HCT116 (cell line): Measurements from ENCODE around the gene ZER1. TPM values are rescaled to one million over a fixed set of nuclear protein-coding genes. Genes with fewer than 3 reads are reported as not detected.
A peak's percentile ranks its signal among the peaks of the same experiment; 100 is the strongest.

Source experiments
- ATAC-seq: fragments of 200-7000 bp; cut with Tn5 transposase; 2 replicates; pipeline ENCODE4 v1.9.1; 2020; ENCODE audit warnings: mild to moderate bottlenecking, moderate library complexity
- BruUV-seq: library from RNA; stranded (reverse); fragments of 400-500 nt; replicated peaks from 2 replicates; lab custom pipeline; 2021; lab: Mats Ljungman, UMichigan
- CTCF ChIA-PET: fragments of 300-600 bp; sonication (Branson Sonifier 250); formaldehyde crosslinking; loops from one replicate; lab custom pipeline; 2021; ENCODE audit warnings: antibody characterized with exemption; lab: Charles Lee
- POLR2A ChIA-PET: fragments of 300-600, 350-600 bp; sonication (Branson Sonifier 250); formaldehyde crosslinking; loops from one replicate; lab custom pipeline; 2021; ENCODE audit warnings: antibody characterized with exemption; lab: Charles Lee
- RAD21 ChIA-PET, 2 experiments: fragments of 300-600 bp; sonication (Branson Sonifier 250); formaldehyde crosslinking; loops; one replicate each; lab custom pipeline; 2023; ENCODE audit warnings: low total read pairs in 2 of 2; ENCODE audit not compliant: uncharacterized antibody in 2 of 2, unreplicated experiment in 2 of 2, low non-redundant PET in 1 of 2; lab: Charles Lee
- DNase-seq: peaks from one replicate; pipeline ENCODE4 v3.0.0-alpha.2; 2010; ENCODE audit warnings: low read depth, low spot score
- H2AFZ ChIP-seq: fragments of 200-600 bp; shearing (Covaris generic), sonication (generic); 2 replicates; pipeline ENCODE4 v1.6.1; 2017; ENCODE audit warnings: low read depth, mixed run types, mixed read lengths, antibody characterized with exemption, low read length; ENCODE audit not compliant: poor library complexity, severe bottlenecking
- H3K27ac ChIP-seq: 2 replicates; pipeline ENCODE4 v1.5.1; 2012; ENCODE audit warnings: low read depth, low read length
- H3K27me3 ChIP-seq: fragments of 200-600 bp; sonication (generic); 2 replicates; pipeline ENCODE4 v1.6.1; 2016; ENCODE audit warnings: mixed run types, low read length, mixed read lengths; ENCODE audit not compliant: insufficient read depth
- H3K36me3 ChIP-seq, 2 experiments: fragments of 200-500 bp in 1 of 2; fragments of 200-600 bp in 1 of 2; sonication (Bioruptor generic) in 1 of 2; sonication (generic) in 1 of 2; 2 replicates each; pipeline versions ENCODE4 v1.5.1 to v1.6.1; 2014 to 2016; ENCODE audit warnings: low read length in 2 of 2, inconsistent platforms in 1 of 2, mixed read lengths in 1 of 2, mixed run types in 1 of 2; ENCODE audit not compliant: insufficient read depth in 2 of 2, control insufficient read depth in 1 of 2
- H3K4me1 ChIP-seq, 2 experiments: fragments of 200-600 bp in 1 of 2; sonication (generic) in 1 of 2; 2 replicates each; pipeline versions ENCODE4 v1.5.1 to v1.6.1; 2012 to 2017; ENCODE audit warnings: low read length in 2 of 2, inconsistent platforms in 1 of 2, mild to moderate bottlenecking in 1 of 2, mixed read lengths in 1 of 2, mixed run types in 1 of 2, moderate library complexity in 1 of 2; ENCODE audit not compliant: insufficient read depth in 2 of 2, control insufficient read depth in 1 of 2
- H3K4me2 ChIP-seq: fragments of 200-600 bp; sonication (generic); 2 replicates; pipeline ENCODE4 v1.6.1; 2017; ENCODE audit warnings: mixed run types, low read length, mixed read lengths
- H3K4me3 ChIP-seq, 2 experiments: fragments of 200-600 bp in 1 of 2; sonication (generic) in 1 of 2; replicated peaks in 1 of 2; 2 replicates each; pipeline ENCODE4 v1.5.1; 2011 to 2016; ENCODE audit warnings: low read length in 2 of 2, control low read depth in 1 of 2, low read depth in 1 of 2, mild to moderate bottlenecking in 1 of 2, mixed read lengths in 1 of 2, mixed run types in 1 of 2
- H3K79me2 ChIP-seq: fragments of 200-600 bp; sonication (generic); 2 replicates; pipeline ENCODE4 v1.6.1; 2017; ENCODE audit warnings: mild to moderate bottlenecking, mixed run types, low read length, moderate library complexity, mixed read lengths; ENCODE audit not compliant: insufficient read depth
- H3K9ac ChIP-seq: fragments of 200-600 bp; sonication (generic); 2 replicates; pipeline ENCODE4 v1.6.1; 2016; ENCODE audit warnings: low read length, mixed read lengths
- H3K9me2 ChIP-seq: fragments of 200-600 bp; sonication (generic), shearing (Covaris generic); 2 replicates; pipeline ENCODE4 v1.6.1; 2017; ENCODE audit warnings: mixed run types, mild to moderate bottlenecking, moderate library complexity; ENCODE audit not compliant: insufficient read depth
- H3K9me3 ChIP-seq, 2 experiments: fragments of 200-500 bp in 1 of 2; fragments of 200-600 bp in 1 of 2; sonication (Bioruptor generic) in 1 of 2; sonication (generic) in 1 of 2; 2 replicates each; pipeline ENCODE4 v1.6.1; 2014 to 2017; ENCODE audit warnings: low read length in 2 of 2, mixed read lengths in 2 of 2, inconsistent platforms in 1 of 2, low read depth in 1 of 2, mild to moderate bottlenecking in 1 of 2, mixed run types in 1 of 2, moderate library complexity in 1 of 2; ENCODE audit not compliant: control insufficient read depth in 1 of 2, insufficient read depth in 1 of 2
- H4K20me1 ChIP-seq: fragments of 200-600 bp; sonication (generic), shearing (Covaris generic); 2 replicates; pipeline ENCODE4 v1.6.1; 2017; ENCODE audit warnings: mixed run types, mild to moderate bottlenecking, moderate library complexity; ENCODE audit not compliant: insufficient read depth
- CEBPB ChIP-seq: IDR thresholded peaks from 2 replicates; pipeline ENCODE4 v1.6.1; 2012; ENCODE audit warnings: low read depth
- EGR1 ChIP-seq: IDR thresholded peaks from 2 replicates; pipeline ENCODE4 v1.6.1; 2012; ENCODE audit warnings: low read depth
- ELF1 ChIP-seq: IDR thresholded peaks from 2 replicates; pipeline ENCODE4 v1.6.1; 2012; ENCODE audit warnings: low read depth, borderline replicate concordance
- EZH2phosphoT487 ChIP-seq: fragments of 200-600 bp; IDR thresholded peaks from 2 replicates; pipeline ENCODE4 v1.6.1; 2018; ENCODE audit warnings: antibody characterized with exemption, borderline replicate concordance
- FOSL1 ChIP-seq: IDR thresholded peaks from 2 replicates; pipeline ENCODE4 v1.6.1; 2012; ENCODE audit warnings: low read depth
- JUND ChIP-seq: IDR thresholded peaks from 2 replicates; pipeline ENCODE4 v1.6.1; 2012
- POLR2A ChIP-seq: IDR thresholded peaks from 2 replicates; pipeline ENCODE4 v1.7.0; 2011; ENCODE audit warnings: borderline replicate concordance; ENCODE audit not compliant: insufficient read depth, insufficient read length; ENCODE audit errors: extremely low read depth
- POLR2AphosphoS5 ChIP-seq: IDR thresholded peaks from 2 replicates; pipeline ENCODE4 v1.6.1; 2011; ENCODE audit warnings: mild to moderate bottlenecking, low read depth, low read length, moderate library complexity
- RAD21 ChIP-seq: IDR thresholded peaks from 2 replicates; pipeline ENCODE4 v1.6.1; 2012; ENCODE audit warnings: low read depth, mild to moderate bottlenecking
- SIN3A ChIP-seq: IDR thresholded peaks from 2 replicates; pipeline ENCODE4 v1.6.1; 2012; ENCODE audit warnings: low read depth
- SP1 ChIP-seq: IDR thresholded peaks from 2 replicates; pipeline ENCODE4 v1.6.1; 2012; ENCODE audit warnings: low read depth
- SRF ChIP-seq: IDR thresholded peaks from 2 replicates; pipeline ENCODE4 v1.6.1; 2012; ENCODE audit warnings: low read depth
- TCF7L2 ChIP-seq: IDR thresholded peaks from 2 replicates; pipeline ENCODE4 v1.7.0; 2011; ENCODE audit warnings: borderline replicate concordance, inconsistent platforms; ENCODE audit not compliant: insufficient read depth, insufficient read length; ENCODE audit errors: extremely low read depth
- ZNF274 ChIP-seq: fragments of 200-500 bp; sonication (Bioruptor generic); IDR thresholded peaks from 2 replicates; pipeline ENCODE4 v1.6.1; 2014; ENCODE audit warnings: mild to moderate bottlenecking, low read depth, low read length, inconsistent platforms
- intact Hi-C: fragments of 100-400 bp; cut with micrococcal nuclease; formaldehyde crosslinking; loops from 2 replicates; pipeline ENCODE4 v1.10.0; 2022
- total RNA-seq: library from RNA; stranded (reverse); gene quantifications from one replicate; pipeline ENCODE4 v1.2.1, GENCODE V29; 2021; ENCODE audit not compliant: unreplicated experiment
- TF ChIP-seq, protein P1 (sequence below): IDR thresholded peaks from 2 replicates; pipeline ENCODE4 v1.6.1; 2011; ENCODE audit warnings: mild to moderate bottlenecking, low read length, moderate library complexity; ENCODE audit not compliant: insufficient replicate concordance; ENCODE audit errors: extremely low read depth
- TF ChIP-seq, protein P2 (sequence below), 3 experiments: fragments of 200-600 bp in 1 of 3; sonication (generic) in 1 of 3; IDR thresholded peaks in 2 of 3; conservative IDR thresholded peaks in 1 of 3; 2 replicates each; pipeline ENCODE4 v1.5.1; 2012 to 2017; ENCODE audit warnings: low read depth in 2 of 3, low read length in 2 of 3, antibody characterized with exemption in 1 of 3, borderline replicate concordance in 1 of 3, control low read depth in 1 of 3, mild to moderate bottlenecking in 1 of 3, mixed read lengths in 1 of 3, mixed run types in 1 of 3, moderate library complexity in 1 of 3; ENCODE audit not compliant: insufficient read depth in 1 of 3
- TF ChIP-seq, protein P3 (sequence below): IDR thresholded peaks from 2 replicates; pipeline ENCODE4 v1.6.1; 2012
- TF ChIP-seq, protein P4 (sequence below): IDR thresholded peaks from 2 replicates; pipeline ENCODE4 v1.6.1; 2012; ENCODE audit warnings: low read depth

ZER1 gene
- total RNA-seq, 1 experiment from 2014 or later, result 18.0 TPM

DNA sequence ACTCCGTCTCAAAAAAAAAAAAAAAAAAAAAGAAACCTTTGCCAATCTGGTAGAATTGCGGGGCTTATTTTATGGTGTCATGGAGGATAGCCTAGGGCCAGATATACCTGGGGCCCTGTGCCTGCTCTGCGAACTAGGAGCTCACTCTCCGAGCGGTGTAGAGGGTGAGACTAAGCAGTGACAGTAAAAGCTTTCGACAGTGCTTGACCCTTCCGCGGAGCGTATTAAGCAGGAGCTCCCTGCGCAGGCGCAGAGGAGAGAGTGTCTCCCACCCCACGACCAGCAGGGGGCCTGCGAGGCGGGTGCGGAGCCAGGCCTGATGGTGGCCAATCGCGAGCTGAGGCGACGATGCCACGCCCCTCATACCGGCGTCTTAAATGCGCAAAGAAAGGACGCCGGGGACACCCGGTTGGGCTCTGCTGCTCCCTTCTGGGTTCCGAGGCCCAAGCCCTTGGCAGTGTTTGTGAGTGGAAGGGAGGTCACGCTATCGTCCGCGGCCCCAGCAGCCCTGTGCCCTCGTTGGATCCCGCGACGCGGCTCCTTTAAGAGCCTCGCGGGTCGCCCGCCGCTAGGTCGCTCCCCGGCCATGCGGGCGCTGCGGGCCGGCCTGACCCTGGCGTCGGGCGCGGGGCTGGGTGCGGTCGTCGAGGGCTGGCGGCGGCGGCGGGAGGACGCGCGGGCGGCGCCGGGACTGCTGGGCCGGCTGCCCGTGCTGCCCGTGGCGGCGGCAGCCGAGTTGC is 46.5 kb upstream of the ZER1 start, which contains the start of gene ENDOG:
Gene ENDOG, plus strand, starts transcription at position 402 of the 740 bp plus-strand sequence. Its CDS starts 185 bp downstream, at position 587.
- ATAC-seq (peak; percentile 82), DNase-seq (peak; percentile 93)
- CTCF ChIA-PET, result interaction anchor here (0.6 to 2.0 kb wide), 18 partner anchors 8 to 564 kb away, joined by 3 to 23 read pairs (median 4); partner anchors contain the start of genes SPOUT1 and ZDHHC12
- Histone ChIP-seq H4K20me1 (no peaks in the 10 kb centered on the region), H3K36me3 (peaks cover 8 to 14% of the 10 kb centered on the region in 2 experiments; a peak in 3 of 4 replicates), H3K79me2 (no peaks in the 10 kb centered on the region), H3K27ac (peak within 1 kb of the TSS; percentile 85), H3K9me3 (no peaks in the 10 kb centered on the region), H3K27me3 (no peaks in the 10 kb centered on the region), H3K9me2 (no peaks in the 10 kb centered on the region), H3K9ac (peak within 1 kb of the TSS; percentile 73), H3K4me2 (peak within 1 kb of the TSS; percentile 97), H2AFZ (peak within 1 kb of the TSS; percentile 95), H3K4me1 (peaks cover 12 to 23% of the 10 kb centered on the region in 2 experiments; a peak in 3 of 4 replicates), H3K4me3 (peak within 1 kb of the TSS; percentile 54 to 71)
- RAD21 ChIA-PET, result interaction anchor here (0.7 to 1.5 kb wide), 5 partner anchors 11 to 109 kb away, joined by 3 to 4 read pairs (median 3); partner anchors contain the start of gene SPOUT1 (in 1 of the 2)
- intact Hi-C loops, result no loop called here
- POLR2A ChIA-PET, result interaction anchor here (0.6 to 1.3 kb wide), 6 partner anchors 12 to 736 kb away, joined by 3 to 9 read pairs (median 4); partner anchors contain the start of gene SPOUT1
- no TSS peak for BruUV-seq
- TF ChIP-seq CEBPB, result no peak
- TF ChIP-seq, protein P1, sequence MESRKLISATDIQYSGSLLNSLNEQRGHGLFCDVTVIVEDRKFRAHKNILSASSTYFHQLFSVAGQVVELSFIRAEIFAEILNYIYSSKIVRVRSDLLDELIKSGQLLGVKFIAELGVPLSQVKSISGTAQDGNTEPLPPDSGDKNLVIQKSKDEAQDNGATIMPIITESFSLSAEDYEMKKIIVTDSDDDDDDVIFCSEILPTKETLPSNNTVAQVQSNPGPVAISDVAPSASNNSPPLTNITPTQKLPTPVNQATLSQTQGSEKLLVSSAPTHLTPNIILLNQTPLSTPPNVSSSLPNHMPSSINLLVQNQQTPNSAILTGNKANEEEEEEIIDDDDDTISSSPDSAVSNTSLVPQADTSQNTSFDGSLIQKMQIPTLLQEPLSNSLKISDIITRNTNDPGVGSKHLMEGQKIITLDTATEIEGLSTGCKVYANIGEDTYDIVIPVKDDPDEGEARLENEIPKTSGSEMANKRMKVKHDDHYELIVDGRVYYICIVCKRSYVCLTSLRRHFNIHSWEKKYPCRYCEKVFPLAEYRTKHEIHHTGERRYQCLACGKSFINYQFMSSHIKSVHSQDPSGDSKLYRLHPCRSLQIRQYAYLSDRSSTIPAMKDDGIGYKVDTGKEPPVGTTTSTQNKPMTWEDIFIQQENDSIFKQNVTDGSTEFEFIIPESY, result no peak
- no peak for TF ChIP-seq ZNF274
- TF ChIP-seq TCF7L2, result peak; percentile 39
- TF ChIP-seq, protein P2, sequence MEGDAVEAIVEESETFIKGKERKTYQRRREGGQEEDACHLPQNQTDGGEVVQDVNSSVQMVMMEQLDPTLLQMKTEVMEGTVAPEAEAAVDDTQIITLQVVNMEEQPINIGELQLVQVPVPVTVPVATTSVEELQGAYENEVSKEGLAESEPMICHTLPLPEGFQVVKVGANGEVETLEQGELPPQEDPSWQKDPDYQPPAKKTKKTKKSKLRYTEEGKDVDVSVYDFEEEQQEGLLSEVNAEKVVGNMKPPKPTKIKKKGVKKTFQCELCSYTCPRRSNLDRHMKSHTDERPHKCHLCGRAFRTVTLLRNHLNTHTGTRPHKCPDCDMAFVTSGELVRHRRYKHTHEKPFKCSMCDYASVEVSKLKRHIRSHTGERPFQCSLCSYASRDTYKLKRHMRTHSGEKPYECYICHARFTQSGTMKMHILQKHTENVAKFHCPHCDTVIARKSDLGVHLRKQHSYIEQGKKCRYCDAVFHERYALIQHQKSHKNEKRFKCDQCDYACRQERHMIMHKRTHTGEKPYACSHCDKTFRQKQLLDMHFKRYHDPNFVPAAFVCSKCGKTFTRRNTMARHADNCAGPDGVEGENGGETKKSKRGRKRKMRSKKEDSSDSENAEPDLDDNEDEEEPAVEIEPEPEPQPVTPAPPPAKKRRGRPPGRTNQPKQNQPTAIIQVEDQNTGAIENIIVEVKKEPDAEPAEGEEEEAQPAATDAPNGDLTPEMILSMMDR (IDR thresholded peaks at IDR 0.05 in 2 of 3, conservative IDR thresholded peaks at IDR 0.05 in 1 of 3; ENCODE audit: borderline replicate concordance in 1 of 3, insufficient read depth in 1 of 3, low read depth in 2 of 3, low read length in 2 of 3), result peak; percentile 46 to 92 (median 70); a peak in 5 of 6 replicates
- no peak for TF ChIP-seq SRF
- no peak for TF ChIP-seq EZH2phosphoT487
- TF ChIP-seq, protein P3, sequence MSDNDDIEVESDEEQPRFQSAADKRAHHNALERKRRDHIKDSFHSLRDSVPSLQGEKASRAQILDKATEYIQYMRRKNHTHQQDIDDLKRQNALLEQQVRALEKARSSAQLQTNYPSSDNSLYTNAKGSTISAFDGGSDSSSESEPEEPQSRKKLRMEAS, result peak; percentile 76
- TF ChIP-seq POLR2A, result peak; percentile 96
- TF ChIP-seq, protein P4, sequence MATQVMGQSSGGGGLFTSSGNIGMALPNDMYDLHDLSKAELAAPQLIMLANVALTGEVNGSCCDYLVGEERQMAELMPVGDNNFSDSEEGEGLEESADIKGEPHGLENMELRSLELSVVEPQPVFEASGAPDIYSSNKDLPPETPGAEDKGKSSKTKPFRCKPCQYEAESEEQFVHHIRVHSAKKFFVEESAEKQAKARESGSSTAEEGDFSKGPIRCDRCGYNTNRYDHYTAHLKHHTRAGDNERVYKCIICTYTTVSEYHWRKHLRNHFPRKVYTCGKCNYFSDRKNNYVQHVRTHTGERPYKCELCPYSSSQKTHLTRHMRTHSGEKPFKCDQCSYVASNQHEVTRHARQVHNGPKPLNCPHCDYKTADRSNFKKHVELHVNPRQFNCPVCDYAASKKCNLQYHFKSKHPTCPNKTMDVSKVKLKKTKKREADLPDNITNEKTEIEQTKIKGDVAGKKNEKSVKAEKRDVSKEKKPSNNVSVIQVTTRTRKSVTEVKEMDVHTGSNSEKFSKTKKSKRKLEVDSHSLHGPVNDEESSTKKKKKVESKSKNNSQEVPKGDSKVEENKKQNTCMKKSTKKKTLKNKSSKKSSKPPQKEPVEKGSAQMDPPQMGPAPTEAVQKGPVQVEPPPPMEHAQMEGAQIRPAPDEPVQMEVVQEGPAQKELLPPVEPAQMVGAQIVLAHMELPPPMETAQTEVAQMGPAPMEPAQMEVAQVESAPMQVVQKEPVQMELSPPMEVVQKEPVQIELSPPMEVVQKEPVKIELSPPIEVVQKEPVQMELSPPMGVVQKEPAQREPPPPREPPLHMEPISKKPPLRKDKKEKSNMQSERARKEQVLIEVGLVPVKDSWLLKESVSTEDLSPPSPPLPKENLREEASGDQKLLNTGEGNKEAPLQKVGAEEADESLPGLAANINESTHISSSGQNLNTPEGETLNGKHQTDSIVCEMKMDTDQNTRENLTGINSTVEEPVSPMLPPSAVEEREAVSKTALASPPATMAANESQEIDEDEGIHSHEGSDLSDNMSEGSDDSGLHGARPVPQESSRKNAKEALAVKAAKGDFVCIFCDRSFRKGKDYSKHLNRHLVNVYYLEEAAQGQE, result no peak
- peak; percentile 28; the same call in 1 of the 2 replicates for TF ChIP-seq RAD21
- TF ChIP-seq SIN3A, result peak; percentile 68; the same call in 1 of the 2 replicates
- TF ChIP-seq SP1, result peak; percentile 37; the same call in 1 of the 2 replicates
- TF ChIP-seq EGR1, result no peak
- TF ChIP-seq FOSL1, result no peak
- TF ChIP-seq JUND, result no peak
- peak; percentile 98 for TF ChIP-seq POLR2AphosphoS5
- no peak for TF ChIP-seq ELF1
